HCEC 1CT (cell line): ENCODE measurements around the gene FCSK.

Experiments
- DNase-seq: peaks from one replicate; pipeline ENCODE4 v3.0.0-alpha.2; 2017

The FCSK gene

DNA sequence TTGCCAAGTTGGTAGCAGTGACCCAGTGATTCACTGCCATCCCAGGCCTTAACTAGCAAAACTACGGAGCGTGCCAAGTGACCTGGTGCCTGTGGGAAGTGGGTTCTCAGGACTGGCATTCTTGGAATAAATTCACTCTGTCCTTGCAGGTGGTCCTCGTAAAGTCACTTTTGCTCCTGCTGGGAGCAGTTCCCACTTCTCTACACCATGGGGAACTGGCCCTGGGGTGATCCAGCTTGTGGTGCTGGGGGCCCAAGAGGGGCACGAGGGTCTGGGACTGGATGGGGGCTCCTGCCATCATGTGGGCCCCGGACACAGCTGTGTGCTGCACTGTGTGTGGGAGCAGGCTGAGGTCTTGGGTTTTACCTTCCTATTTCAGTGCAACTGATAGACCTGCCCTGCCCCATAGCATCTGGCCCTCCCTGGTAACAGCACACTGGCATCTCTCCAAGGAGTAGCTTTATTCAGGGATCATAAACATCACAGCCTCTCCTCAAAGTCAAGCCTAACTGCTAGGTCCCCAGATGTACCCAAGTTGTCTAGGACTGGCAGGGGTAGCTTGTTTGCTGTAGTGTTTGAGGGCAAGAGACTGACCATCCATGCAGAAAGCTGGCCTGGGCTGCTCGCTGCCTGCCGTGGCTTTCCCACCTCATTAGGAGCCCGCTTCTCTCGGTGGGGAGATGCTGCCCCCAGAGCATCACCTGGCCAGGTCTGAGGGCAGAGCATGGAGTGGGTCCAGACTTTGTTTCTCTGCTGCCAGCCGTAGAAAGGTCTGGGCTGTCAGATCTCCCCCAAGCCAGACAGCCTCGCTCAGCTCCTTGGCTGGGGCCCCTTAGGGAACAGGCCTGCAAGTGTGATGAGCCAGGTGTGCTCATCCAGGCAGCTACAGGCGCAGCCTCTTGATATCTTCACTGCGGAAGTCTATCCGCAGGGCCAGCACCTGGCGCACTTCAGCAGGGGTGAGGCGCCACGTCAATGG is 26.0 kb downstream of the FCSK start:
- DNase-seq: no peak

DNA sequence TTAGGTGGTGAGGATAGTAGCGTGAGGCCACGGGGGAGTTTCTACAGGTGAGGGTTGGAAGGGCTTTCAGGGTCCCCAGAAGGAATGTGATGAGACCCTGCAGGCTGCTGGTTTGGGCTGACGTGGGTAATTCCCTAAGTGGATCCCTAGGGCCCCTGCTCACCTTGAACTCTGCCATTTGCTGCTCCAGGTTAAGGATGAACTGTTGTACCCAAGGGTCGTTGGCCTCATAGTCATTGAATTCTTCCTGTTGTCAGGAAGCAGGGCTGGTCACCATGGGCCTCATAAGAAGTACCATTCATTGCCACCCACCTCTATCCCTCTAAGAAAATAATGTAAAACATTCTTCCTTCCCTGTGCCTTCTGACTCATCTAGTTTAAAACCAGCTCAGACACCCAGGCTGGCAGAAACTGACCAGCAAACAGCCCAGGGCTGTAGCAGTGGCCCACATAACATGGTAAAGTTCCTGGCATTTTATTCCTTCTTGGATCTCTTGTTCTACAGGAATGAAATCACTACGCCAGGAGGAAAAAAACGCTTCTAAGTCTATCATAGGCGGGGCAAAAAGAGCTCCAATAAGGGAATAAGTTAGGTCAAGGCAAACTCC is 27.6 kb downstream of the FCSK start:
- DNase-seq: no peak

- DNase-seq: no peak
Observed at GRCh38 chr16:70482624-70483023, 28.2 kb downstream of the FCSK start.

GRCh38 chr16:70483426-70483825 is 29.0 kb downstream of the FCSK start:
- DNase-seq: no peak

DNA sequence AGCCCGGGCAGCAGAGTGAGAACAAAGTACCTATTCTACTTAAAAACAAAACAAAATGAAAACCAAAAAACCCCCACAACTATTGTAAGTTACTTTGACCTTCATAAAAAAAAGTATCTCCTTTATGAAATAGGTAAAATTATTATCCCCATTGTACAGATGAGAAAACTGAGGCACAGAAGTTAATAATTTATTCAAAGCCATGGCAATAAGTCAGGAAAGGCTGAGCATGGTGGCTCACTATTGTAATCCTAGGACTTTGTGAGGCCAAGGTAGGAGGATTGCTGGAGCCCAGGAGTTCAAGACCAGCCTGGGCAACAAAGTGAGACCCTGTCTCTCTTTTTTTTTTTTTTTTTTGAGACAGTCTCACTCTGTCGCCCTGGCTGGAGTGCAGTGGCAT is 30.5 kb downstream of the FCSK start:
- DNase-seq: no peak

GRCh38 chr16:70490261-70490660 is 35.9 kb downstream of the FCSK start:
- no peak for DNase-seq

DNA sequence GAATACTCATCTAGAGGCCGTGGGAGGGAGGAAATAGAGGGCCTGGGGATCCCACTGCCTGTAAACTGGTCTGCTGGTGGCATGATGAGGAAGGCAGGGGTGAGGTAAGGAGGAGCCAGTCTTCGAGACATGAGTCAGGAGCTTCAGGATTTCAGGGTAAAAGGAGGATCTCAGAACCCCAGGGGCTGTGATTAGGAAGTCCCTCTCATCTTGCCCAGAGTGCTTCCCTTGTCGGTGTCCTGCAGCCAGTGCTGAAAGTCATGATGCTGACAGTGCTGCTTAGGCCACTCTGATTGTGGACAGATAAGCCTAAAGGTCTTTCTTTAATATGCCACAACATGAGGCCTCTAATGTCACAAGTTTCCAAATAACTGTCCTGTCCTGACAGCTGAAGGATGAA is 39.4 kb downstream of the FCSK start:
- no peak for DNase-seq

- DNase-seq: no peak
Observed at GRCh38 chr16:70494202-70494770, 39.9 kb downstream of the FCSK start.

DNA sequence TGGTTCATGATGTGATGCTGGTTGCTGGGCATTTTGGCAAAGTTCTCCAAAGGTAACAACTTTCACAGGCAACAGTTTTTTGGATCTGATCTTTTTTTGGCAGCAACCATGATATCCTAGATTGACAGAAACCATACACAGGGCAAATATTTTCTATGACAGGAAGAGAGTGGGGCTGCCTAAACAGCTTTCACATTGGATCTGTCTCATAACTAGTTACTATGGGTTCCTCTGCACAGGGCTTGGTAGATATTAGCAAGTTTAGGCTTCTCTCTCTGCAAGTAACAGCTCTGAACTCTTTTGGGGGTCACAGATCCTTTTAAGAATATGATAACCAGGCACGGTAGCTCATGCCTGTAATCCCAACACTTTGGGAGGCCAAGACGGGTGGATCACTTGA is 40.4 kb downstream of the FCSK start:
- no peak for DNase-seq

GRCh38 chr16:70495425-70496182 is 41.2 kb downstream of the FCSK start:
- no peak for DNase-seq

DNA sequence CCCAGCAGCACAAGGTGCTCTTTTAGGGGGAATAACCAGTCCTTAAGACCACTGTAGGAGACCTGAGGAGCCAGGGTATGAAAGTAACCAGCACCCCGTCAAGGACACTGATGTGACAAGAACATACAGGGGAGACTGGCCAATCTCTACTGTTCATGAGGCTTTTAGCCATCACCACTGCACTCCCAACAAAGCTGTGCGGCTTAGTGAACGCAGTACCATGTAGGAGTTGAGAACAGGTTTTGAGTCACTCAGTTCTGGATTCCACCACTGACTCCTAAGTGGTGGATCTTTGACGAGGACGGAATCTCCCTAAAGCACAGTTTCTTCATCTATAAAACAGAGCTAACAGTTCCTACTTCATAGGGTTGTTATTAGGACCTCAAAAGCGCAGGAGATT is 42.1 kb downstream of the FCSK start:
- DNase-seq: no peak

- DNase-seq: peak; percentile 28
Observed at GRCh38 chr16:70508752-70509151, 54.4 kb downstream of the FCSK start.

- DNase-seq: no peak
Observed at GRCh38 chr16:70510216-70510615, 55.8 kb downstream of the FCSK start.

DNA sequence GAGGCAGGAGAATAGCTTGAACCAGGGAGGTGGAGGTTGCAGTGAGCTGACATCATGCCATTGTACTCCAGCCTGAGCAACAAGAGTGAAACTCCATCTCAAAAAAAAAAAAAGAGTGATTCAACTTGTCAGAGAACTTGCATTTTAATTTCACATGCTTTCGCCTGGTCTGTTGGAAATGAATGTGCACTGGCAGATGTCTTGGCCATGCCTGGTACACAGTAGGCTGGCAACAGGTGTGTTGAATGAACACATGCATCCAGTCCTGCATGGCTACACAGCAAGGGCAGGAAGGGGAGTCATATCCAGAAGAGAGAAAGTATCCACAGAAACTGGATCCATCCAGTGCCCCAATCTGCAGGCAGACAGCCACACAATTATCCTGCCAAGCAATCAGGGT is 57.4 kb downstream of the FCSK start:
- no peak for DNase-seq

GRCh38 chr16:70512456-70512855 is 58.1 kb downstream of the FCSK start:
- peak; percentile 81 for DNase-seq

- peak; percentile 80 for DNase-seq
Observed at GRCh38 chr16:70520612-70521297, 66.4 kb downstream of the FCSK start.

DNA sequence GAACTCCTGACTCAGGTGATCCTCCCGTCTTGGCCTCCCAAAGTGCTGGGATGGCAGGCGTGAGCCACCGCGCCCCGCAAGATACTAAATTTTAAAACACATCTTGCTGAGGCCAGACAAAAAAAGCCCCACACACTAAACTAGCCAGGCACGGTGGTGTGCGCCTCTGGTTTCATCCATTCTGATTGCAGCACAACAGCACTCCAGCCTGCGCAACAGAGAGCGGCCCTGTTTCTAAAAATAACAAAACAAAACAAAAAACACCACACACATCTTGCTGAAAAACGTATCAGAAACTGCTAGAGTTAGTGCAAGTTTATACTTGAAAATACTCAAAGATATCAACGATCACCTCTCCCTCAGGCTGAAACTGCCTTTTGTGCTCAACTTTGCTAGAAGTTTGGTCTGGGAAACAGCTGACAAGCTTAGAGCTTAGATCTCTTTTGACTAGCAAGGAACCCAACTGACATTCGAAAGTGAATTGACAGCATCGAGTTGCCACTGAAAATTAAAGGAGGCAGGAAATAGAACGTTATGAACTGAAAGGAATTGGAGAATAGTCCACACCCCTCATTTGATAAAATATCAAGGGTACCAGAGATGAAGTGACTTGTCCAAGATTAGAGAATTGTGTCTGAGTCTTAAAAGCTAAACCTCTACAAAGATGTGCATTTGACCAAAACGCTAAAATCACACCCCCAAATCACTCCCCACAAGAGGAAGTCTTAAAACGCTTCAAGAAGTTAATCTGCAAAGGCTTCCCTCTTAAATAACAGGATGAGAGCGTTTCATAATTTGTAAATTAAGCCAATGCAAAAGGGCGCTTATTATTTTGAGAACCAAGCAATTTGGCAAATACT is 68.1 kb downstream of the FCSK start:
- no peak for DNase-seq

GRCh38 chr16:70523076-70523742 is 68.8 kb downstream of the FCSK start, which contains the start of gene COG4:
COG4 (minus strand) TSS chr16:70523554; CDS start chr16:70523543, 11 bp downstream.
- DNase-seq: peak; percentile 81

GRCh38 chr16:70523743-70524398 is 69.5 kb downstream of the FCSK start, which contains the start of gene SF3B3:
SF3B3 (plus strand) TSS chr16:70523816; CDS start chr16:70526657, 2,841 bp downstream.
- peak; percentile 74 for DNase-seq

DNA sequence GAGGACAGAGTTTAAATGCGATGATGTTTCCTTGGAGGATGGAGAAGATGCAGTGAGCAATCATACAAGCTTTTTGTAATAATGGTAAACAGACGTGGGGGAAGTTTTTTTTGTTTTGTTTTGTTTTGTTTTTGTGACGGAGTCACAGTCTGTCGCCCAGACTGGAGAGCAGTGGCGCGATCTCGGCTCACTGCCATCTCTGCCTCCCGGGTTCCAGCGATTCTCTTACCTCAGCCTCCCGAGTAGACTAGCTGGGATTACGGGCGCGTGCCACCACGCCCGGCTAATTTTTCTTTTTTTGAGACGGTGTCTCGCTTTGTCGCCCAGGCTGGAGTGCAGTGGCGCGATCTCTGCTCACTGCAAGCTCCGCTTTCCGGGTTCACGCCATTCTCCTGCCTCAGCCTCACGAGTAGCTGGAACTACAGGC is 70.0 kb downstream of the FCSK start:
- peak; percentile 5 for DNase-seq
